WTC11 (cell line): ENCODE data around the gene COL25A1.

Source experiments
- CTCF ChIP-seq: fragments of 200-600 bp; IDR thresholded peaks from 2 replicates; pipeline ENCODE4 v1.8.0; 2022; ENCODE audit warnings: antibody characterized with exemption
- E2F4 ChIP-seq: sonication (generic); formaldehyde crosslinking; IDR thresholded peaks from 2 replicates; pipeline ENCODE4 v1.8.1; 2022; ENCODE audit warnings: low read depth, mild to moderate bottlenecking, moderate library complexity, missing genetic modification reagents, borderline replicate concordance
- ESRRA ChIP-seq: sonication (generic); formaldehyde crosslinking; IDR thresholded peaks from 2 replicates; pipeline ENCODE4 v1.8.1; 2022; ENCODE audit warnings: mild to moderate bottlenecking, missing genetic modification reagents, borderline replicate concordance
- IRF2 ChIP-seq: sonication (generic); formaldehyde crosslinking; IDR thresholded peaks from 2 replicates; pipeline ENCODE4 v1.8.0; 2022; ENCODE audit warnings: low read depth, missing genetic modification reagents, borderline replicate concordance
- NFYB ChIP-seq: sonication (generic); formaldehyde crosslinking; conservative IDR thresholded peaks from 2 replicates; pipeline ENCODE4 v1.8.0; 2022; ENCODE audit warnings: low read depth, missing genetic modification reagents
- NR2C2 ChIP-seq: sonication (generic); formaldehyde crosslinking; IDR thresholded peaks from 2 replicates; pipeline ENCODE4 v1.8.0; 2022; ENCODE audit warnings: mild to moderate bottlenecking, missing genetic modification reagents
- SMAD3 ChIP-seq: sonication (generic); formaldehyde crosslinking; IDR thresholded peaks from 2 replicates; pipeline ENCODE4 v1.8.0; 2022; ENCODE audit warnings: missing genetic modification reagents, mild to moderate bottlenecking, borderline replicate concordance
- TP53 ChIP-seq: sonication (generic); formaldehyde crosslinking; IDR thresholded peaks from 2 replicates; pipeline ENCODE4 v1.8.1; 2023; ENCODE audit warnings: mild to moderate bottlenecking, missing genetic modification reagents
- ZNF423 ChIP-seq: fragments of 250-450 bp; sonication (Bioruptor Pico); IDR thresholded peaks from 2 replicates; pipeline ENCODE4 v2.1.2; 2022; ENCODE audit warnings: mild to moderate bottlenecking, moderate library complexity
- TF ChIP-seq, protein P1 (sequence below): sonication (generic); formaldehyde crosslinking; IDR thresholded peaks from 2 replicates; pipeline ENCODE4 v1.8.0; 2023; ENCODE audit warnings: missing genetic modification reagents

DNA sequence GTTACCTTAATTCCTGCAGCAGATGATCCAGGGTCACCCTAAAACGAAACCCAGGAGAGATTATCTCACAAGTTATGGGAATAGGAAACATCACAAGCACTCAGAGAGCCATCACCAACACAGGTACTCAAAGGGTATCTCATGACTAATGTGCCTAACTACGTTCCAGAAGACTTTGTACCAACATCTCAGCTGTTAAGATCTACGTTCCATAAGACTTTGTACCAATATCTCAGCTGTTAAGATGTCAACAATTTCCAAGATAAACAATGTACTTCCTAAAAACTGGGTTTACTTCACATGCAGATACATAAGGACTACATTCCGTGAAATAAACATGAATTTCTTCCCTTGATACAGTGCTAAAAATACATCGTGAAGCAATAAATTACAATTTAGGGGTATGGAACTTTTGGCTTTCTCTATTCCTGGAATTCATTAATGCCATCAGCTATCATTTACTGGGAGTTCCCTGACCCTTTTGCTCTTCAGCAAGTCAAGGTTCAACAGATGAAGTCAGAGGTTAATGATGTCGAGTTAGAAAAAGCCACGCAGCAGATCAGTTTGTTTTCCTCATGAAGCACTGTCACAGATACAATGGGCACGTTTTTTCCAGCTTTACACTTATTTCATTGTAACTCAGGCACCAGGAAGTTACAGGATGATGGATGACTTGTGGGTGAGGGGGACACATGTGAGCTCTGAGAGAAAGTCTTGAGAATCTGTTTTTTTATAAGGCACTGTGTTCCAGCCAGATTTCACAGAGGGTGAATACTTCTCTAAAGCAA, 412.6 kb downstream of the COL25A1 start:
- TF ChIP-seq NFYB (no peak), E2F4 (CRISPR knock-in tag) (no peak), ZNF423 (CRISPR knock-in tag) (no peak), CTCF (no peak), IRF2 (CRISPR knock-in tag) (no peak), ESRRA (CRISPR knock-in tag) (no peak), NR2C2 (no peak), TP53 (CRISPR knock-in tag) (no peak), SMAD3 (CRISPR knock-in tag) (no peak)
- TF ChIP-seq, protein P1, sequence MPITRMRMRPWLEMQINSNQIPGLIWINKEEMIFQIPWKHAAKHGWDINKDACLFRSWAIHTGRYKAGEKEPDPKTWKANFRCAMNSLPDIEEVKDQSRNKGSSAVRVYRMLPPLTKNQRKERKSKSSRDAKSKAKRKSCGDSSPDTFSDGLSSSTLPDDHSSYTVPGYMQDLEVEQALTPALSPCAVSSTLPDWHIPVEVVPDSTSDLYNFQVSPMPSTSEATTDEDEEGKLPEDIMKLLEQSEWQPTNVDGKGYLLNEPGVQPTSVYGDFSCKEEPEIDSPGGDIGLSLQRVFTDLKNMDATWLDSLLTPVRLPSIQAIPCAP (CRISPR knock-in tag), result no peak
